Measurements from ENCODE around the gene CDKN1A.
A peak's percentile ranks its signal among the peaks of the same experiment; 100 is the strongest.
"Not testable (repeated sequence)": the region's sequence is repeated elsewhere in the genome, so short reads cannot be mapped to it uniquely, and the experiment has no call there.

CDKN1A gene

DNA sequence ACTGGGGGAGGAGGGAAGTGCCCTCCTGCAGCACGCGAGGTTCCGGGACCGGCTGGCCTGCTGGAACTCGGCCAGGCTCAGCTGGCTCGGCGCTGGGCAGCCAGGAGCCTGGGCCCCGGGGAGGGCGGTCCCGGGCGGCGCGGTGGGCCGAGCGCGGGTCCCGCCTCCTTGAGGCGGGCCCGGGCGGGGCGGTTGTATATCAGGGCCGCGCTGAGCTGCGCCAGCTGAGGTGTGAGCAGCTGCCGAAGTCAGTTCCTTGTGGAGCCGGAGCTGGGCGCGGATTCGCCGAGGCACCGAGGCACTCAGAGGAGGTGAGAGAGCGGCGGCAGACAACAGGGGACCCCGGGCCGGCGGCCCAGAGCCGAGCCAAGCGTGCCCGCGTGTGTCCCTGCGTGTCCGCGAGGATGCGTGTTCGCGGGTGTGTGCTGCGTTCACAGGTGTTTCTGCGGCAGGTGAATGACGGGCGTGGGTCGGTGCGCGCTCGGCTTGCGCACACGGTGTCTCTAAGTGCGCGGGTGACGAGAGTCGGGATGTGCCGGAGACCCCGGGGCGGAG lies at the start of gene CDKN1A:
TSS of gene CDKN1A (plus strand) at position 227 of the 555 bp plus-strand sequence. CDS start 5,388 bp downstream, outside the sequence.
- DNase-seq = peak; percentile 90

GRCh38 chr6:36629784-36630183 lies 48.7 kb upstream of the CDKN1A start:
- DNase-seq = no peak

DNA sequence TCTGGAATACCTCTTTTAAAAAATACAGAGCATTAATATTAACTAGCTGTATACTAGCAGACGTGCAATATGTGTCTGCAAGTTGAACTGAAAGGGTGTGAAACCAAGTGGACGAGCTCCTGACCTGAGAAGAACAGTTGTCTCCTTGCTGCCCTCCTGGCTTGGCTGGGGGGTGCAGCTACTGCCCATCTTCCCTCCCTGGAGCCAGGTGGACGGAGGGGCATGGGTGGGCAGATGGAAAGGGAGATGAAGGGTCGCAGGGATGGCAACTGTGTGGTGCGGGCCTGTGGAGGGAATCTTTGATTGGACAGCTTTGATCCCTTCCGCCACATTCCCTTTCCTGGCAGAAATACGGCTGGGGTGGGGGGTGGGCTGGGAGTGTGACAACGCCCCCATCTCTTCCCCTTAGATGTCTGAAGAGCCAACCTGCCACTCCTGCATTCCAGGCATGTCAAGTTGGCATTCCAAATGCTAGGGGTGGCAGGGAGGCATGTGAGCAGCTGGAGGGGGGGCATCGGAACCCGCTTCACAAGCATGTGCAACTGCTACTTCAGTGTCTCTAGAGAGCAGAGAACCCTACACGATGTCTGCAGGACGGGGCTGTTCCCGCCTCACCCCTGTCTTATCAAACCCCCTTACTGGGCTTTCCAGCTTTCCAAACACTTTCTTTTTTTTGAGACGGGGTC lies 47.0 kb upstream of the CDKN1A start:
- no peak for DNase-seq

- no peak for DNase-seq
These were observed 45.1 kb upstream of the CDKN1A start for GRCh38 chr6:36633370-36633769.

GRCh38 chr6:36633915-36634314 lies 44.6 kb upstream of the CDKN1A start:
- peak; percentile 48 for DNase-seq

DNA sequence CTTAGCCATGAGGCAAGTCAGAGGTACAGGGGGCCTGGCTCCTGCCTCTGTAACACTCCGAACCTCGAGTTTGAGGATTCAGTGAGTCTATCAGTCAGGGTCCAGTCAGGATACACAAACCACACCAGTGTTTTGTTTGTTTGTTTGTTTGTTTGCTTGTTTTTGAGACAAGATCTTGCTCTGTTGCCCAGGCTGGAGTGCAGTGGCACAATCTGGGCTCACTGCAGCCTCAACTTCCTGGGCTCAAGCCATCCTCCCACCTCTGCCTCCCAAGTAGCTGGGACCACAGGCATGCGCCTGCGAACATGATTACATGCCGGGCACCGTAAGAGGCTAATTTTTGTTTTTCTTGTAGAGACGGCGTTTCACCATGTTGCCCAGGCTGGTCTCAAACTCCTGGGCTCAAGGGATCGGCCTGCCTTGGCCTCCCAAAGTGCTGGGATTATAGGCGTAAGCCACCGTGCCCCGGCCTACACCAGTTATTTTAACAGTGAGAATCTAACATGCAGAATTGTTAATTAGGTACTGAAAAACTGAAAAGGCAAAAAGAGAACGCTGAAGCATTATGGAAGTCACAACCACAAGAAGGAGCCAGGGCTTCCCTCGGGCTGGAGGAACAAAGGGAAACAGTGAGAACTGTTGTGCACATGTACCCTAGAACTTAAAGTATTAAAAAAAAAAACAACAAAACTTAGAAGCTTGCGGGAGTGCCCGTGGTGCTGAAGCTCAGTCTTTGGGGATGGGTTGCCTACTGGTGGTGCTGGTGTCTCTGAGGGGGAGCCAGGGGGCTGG lies 44.0 kb upstream of the CDKN1A start:
- DNase-seq = no peak

DNA sequence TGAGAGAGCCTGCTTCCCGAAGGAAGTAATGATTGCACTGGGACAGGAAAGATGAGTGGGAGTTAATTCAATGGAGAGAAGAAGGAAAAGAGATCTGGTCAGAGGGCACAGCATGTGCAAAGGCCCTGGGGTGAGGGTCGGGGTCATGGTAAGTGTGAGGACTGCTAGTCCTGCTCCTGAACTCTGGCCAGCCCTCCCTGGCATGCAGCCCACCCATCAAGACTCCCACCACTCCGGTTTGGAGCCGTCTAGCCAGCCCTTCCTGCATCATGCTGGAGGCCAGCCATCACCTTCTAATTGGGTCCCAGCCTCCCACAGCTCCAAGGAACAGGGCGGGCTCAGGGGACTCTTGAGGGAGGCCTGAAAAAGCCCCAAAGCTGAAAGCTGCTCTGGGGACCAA lies 42.2 kb upstream of the CDKN1A start:
- no peak for DNase-seq

DNA sequence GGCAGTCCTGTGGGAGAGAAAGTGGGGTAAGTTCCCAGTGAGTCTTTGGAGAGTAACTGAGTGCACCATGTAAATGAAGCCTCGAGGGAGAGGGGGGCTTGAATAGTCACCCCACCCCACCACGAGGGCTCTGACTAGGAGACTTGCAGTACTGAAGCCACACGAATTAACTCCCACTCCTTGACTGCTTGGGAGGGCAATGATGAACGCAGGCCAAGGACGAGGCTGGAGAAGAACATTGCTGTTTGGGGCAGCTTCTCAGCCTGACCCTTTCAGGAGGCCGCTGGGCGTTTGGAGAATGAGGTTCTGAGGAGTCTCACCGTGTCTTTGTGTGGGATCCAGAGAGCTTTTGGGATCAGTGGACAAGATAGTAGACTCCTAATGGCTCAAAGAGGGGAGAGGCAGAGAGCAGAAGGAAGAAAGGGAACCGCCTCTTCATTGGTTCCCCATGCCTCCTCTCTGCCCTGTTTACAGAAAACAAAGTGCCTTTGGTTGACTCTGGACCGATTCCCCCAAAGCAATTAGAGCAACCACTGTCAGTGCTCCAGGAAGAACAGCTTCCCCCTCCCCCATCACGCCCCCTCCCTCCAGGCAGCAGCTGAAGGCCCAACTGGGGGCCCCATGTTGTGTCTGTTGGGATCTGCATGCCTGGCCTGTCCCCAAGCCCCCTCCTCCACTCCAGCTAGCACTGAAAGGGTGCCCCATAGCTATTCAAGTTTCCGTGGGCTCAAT lies 41.7 kb upstream of the CDKN1A start:
- DNase-seq = no peak

DNA sequence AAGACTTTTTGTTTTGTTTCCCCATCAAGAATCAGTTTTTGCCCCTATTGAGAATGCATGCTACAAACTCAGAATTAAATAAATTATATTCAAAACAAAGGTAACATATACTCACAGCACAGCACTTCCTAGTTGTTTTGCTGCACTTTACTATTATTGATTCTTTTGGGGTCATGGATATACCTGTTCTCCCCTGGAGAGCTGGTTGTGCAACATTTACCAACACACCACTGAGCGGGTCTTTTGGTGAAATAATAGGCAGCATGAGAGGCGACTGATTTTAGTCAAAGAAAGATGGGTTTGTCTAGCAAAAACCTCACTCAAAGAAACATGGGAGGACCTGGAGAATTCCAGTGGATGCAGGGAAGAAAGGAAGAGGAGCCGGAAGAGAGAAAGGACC lies 39.9 kb upstream of the CDKN1A start:
- no peak for DNase-seq

- DNase-seq = no peak
These were observed 39.2 kb upstream of the CDKN1A start for GRCh38 chr6:36639171-36639808.

DNA sequence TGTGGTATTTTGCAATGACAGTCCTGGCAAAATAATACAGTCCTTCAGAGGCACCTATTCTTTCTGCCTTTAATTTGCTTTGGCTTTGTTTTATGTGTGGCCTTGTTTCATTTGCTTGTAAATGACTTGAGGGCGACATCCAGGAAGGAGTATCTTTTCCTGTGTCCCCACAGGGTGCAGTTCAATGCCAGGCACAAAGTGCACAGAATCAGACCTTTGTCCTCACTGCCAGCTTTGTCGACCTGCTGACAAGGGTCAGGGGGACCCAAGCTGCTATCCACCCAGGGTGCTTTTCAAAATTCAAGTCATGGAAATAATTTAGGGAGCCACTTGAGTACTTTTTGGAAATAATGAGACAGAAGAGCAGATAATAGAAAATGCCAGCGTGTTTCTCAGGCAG lies 37.0 kb upstream of the CDKN1A start:
- no peak for DNase-seq

DNA sequence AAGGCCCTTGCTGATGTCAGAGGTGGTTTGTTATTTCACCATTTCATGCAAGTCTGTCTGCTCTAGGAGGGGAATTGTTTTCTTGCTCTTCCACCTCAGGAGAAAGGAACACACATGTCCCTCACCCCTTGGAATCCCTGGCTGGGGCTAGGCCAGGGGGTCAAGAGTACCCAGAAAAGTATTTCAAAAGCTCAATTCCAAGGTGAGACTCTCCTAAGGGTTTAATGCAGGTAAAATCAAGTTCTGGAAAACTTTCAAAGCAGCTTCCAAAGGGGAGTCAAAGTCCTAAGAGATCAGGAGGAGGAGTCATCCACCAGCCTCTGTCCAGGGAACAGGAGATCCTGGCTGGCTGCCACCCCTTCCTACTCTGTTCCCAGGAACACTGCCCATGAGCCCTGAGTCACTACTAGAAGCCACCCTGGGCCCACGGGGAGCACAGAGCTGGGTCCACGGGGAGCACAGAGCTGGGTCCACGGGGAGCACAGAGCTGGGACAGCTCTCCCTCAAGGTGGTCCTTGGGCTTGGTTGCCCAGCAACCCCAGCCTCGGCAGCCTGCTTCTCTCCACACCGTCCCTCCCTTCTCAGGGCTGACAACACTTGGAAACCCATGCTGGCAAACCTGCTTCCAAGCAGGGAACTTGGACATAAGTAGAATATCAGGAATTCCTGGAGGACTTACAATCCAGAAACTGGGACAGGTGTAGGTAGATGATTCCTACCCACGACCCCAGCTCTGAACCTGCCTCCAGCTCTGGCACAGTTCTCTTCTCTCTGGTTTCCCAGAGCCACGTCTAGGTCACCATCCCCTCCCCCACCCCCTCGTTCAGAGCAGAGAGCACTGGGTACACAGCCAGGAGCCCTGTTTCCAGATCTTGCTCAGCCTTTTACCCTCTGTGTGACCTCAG lies 35.3 kb upstream of the CDKN1A start:
- DNase-seq = no peak

GRCh38 chr6:36643977-36644376 lies 34.5 kb upstream of the CDKN1A start:
- DNase-seq = no peak

DNA sequence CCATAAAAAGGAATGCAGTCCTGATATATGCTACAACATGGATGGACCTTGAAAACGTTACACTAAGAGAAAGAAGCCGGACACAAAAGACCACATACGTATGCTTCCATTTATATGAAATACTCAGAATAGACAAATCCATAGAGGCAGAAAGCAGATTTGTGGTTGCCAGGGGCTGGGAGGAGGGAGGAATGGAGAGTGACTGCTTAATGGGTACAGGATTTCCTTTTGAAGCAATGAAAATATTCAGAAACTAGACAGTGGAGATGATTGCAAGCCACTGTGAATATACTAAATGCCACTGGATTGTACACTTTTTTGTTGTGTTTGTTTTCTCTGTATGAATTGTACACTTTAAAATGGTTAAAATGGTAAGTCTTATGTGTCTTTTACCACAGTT lies 29.4 kb upstream of the CDKN1A start:
- no peak for DNase-seq

DNA sequence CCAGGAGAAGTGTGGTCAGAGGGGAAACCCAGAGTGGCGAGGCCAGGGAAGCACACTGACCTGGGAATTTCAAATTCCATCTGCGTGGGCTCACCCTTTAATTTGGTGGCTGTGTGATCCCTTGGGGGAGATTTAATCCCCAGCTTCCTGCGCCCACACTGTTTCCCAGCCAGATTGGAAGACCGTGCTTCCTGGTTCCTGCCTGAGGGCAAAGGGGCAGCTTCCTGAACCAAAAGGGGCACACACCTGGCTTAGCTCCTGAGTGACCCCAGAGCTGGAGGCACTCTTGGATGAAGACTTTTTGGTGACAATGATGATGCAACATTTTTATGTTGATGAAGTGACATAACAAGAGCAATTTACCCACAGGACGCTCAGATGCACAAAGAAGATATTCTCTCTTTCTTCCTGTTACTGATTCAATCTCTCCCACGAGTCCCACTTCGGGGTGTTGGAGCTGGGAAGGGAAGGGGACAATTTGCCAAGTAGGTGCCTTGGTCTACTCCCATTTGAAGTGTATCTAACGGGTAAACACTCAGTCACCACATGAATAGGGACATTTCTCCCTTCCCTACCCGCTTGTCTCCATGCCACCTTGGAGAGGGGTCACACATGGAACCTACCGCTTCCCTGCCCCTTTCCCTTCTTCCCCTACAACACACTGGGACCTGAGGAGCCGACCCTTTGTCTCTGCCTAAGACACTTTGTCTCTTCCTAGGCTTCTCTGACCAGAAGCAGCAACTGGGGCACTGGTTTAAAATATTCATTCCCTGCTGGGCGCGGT lies 28.6 kb upstream of the CDKN1A start:
- no peak for DNase-seq

GRCh38 chr6:36650848-36651478 lies 27.6 kb upstream of the CDKN1A start:
- peak; percentile 3 for DNase-seq

- no peak for DNase-seq
These were observed 26.7 kb upstream of the CDKN1A start for GRCh38 chr6:36651659-36652379.

DNA sequence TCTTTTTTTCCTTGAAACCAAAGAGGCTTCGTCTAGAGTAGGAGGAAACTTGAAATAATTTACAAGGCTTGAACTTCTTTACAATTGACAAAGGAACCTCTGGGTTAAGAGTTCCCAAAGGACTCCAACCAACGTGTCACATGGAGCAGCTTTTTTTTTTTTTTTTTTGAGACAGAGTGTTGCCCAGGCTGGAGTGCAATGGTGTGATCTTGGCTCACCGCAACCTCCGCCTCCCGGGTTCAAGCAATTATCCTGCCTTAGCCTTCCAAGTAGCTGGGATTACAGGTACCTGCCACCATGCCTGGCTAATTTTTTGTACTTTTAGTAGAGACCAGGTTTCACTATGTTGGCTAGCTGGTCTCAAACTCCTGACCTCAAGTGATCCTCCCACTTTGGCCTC lies 24.0 kb upstream of the CDKN1A start:
- DNase-seq = not testable (repeated sequence)

DNA sequence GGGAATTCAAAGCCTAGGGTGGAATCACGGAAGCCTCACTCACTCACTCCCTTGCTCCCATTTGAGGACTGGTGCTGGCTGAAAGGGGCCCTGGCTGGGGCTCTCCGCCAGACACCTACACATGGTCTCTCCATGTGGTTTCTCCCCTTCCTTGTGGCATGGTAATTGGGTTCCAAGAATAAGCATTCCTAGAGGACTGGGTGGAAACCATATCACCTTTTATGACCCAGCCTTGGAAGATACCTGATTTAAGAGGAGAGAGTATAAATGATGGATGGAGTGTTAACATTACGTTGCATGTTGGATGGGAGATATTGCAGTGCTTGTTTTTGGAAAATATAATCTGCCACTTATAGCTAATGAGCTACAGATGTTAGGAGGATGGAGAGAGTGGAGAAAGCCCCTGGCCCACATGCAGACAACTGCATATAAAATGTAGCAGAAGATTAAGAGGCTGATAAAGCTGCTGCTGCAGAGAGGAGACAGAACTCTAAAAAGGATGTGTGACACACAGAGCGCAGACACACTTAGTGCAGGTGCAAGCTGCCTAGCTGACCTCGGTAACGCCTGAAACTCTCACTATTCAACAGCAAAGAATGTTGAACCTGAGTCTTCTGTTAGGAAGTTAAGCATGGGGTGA lies 23.3 kb upstream of the CDKN1A start:
- no peak for DNase-seq

Data from NCI-H1105 treated with DMSO at 0.1 percent for 48 hours (cell line).